Karpas-422 (cell line): ENCODE measurements around the gene SP5. TPM values are rescaled to one million over a fixed set of nuclear protein-coding genes. Genes with fewer than 3 reads are reported as not detected.

ENCODE experiments used
- DNase-seq: peaks from one replicate; pipeline ENCODE4 v3.0.0-alpha.2; 2015
- H2AFZ ChIP-seq: fragments of 200-600 bp; sonication (generic); 2 replicates; pipeline ENCODE4 v1.6.1; 2014; ENCODE audit warnings: antibody characterized with exemption, low read length, mixed read lengths
- H3K27ac ChIP-seq: fragments of 200-600 bp; sonication (generic); 2 replicates; pipeline ENCODE4 v1.5.1; 2014; ENCODE audit warnings: mild to moderate bottlenecking, low read length, moderate library complexity
- H3K27me3 ChIP-seq: fragments of 200-600 bp; sonication (generic); 2 replicates; pipeline ENCODE4 v1.6.1; 2014; ENCODE audit warnings: low read length, mixed read lengths
- H3K36me3 ChIP-seq: fragments of 200-600 bp; sonication (generic); 2 replicates; pipeline ENCODE4 v1.6.1; 2014; ENCODE audit warnings: low read length, mixed read lengths; ENCODE audit not compliant: insufficient read depth
- H3K4me1 ChIP-seq: fragments of 200-600 bp; sonication (generic); 2 replicates; pipeline ENCODE4 v1.6.1; 2014; ENCODE audit warnings: mild to moderate bottlenecking, low read length, mixed read lengths
- H3K4me2 ChIP-seq: fragments of 200-600 bp; sonication (generic); 2 replicates; pipeline ENCODE4 v1.6.1; 2014; ENCODE audit warnings: low read length, low read depth, mild to moderate bottlenecking; ENCODE audit not compliant: poor library complexity, severe bottlenecking
- H3K4me3 ChIP-seq: fragments of 200-600 bp; sonication (generic); 2 replicates; pipeline ENCODE4 v1.5.1; 2014; ENCODE audit warnings: mild to moderate bottlenecking, antibody characterized with exemption, low read length, mixed read lengths
- H3K79me2 ChIP-seq: fragments of 200-600 bp; sonication (generic); 2 replicates; pipeline ENCODE4 v1.6.1; 2014; ENCODE audit warnings: mild to moderate bottlenecking, low read length, mixed read lengths
- H3K9ac ChIP-seq: fragments of 200-600 bp; sonication (generic); 2 replicates; pipeline ENCODE4 v1.6.0; 2014; ENCODE audit warnings: low read length
- H3K9me2 ChIP-seq: fragments of 200-600 bp; sonication (generic), shearing (Covaris generic); replicated peaks from 2 replicates; pipeline ENCODE4 v1.6.0; 2014; ENCODE audit warnings: mild to moderate bottlenecking, low read length, moderate library complexity; ENCODE audit not compliant: insufficient read depth
- H3K9me3 ChIP-seq: fragments of 300-700, 200-600 bp; sonication (generic); 2 replicates; pipeline ENCODE4 v1.6.1; 2014; ENCODE audit warnings: low read length, mixed read lengths
- H4K20me1 ChIP-seq: fragments of 200-600 bp; sonication (generic); 2 replicates; pipeline ENCODE4 v1.6.1; 2014; ENCODE audit warnings: mild to moderate bottlenecking, antibody characterized with exemption, low read length, low read depth; ENCODE audit not compliant: insufficient read depth
- total RNA-seq: library from RNA; depleted of rRNA; stranded (reverse); fragments of >200 nt; shearing (Covaris generic); gene quantifications from 2 replicates; pipeline ENCODE4 v1.2.3, GENCODE V29; 2014; ENCODE audit warnings: low replicate concordance

Gene SP5
- total RNA-seq, 1 experiment from 2014 or later, result not detected

- no peaks in the 10 kb centered on the region for H3K79me2 ChIP-seq
- H3K4me2 ChIP-seq, result no peak overlapping the region
- no peaks in the 10 kb centered on the region for H3K27me3 ChIP-seq
- H3K9me2 ChIP-seq, result no peaks in the 10 kb centered on the region
- no peaks in the 10 kb centered on the region for H4K20me1 ChIP-seq
- DNase-seq, result no peak
- H3K9me3 ChIP-seq, result no peaks in the 10 kb centered on the region
- H3K4me1 ChIP-seq, result peaks cover 12% of the 10 kb centered on the region
- no peak overlapping the region for H3K27ac ChIP-seq
- H3K36me3 ChIP-seq, result no peaks in the 10 kb centered on the region
- no peak overlapping the region for H3K4me3 ChIP-seq
- no peak overlapping the region for H3K9ac ChIP-seq
- H2AFZ ChIP-seq, result no peak overlapping the region
Observed at GRCh38 chr2:170680172-170680941, 34.8 kb upstream of the SP5 start.

GRCh38 chr2:170681311-170681710 lies 33.8 kb upstream of the SP5 start:
- Histone ChIP-seq H3K4me1 (peaks cover 12% of the 10 kb centered on the region), H3K9me3 (no peaks in the 10 kb centered on the region), H3K9me2 (no peaks in the 10 kb centered on the region), H3K79me2 (no peaks in the 10 kb centered on the region), H3K27ac (no peak overlapping the region), H3K36me3 (no peaks in the 10 kb centered on the region), H2AFZ (no peak overlapping the region), H3K9ac (no peak overlapping the region), H3K4me2 (no peak overlapping the region), H3K27me3 (no peaks in the 10 kb centered on the region), H4K20me1 (no peaks in the 10 kb centered on the region), H3K4me3 (no peak overlapping the region)
- no peak for DNase-seq

- H3K27ac ChIP-seq, result no peak overlapping the region
- no peaks in the 10 kb centered on the region for H3K27me3 ChIP-seq
- DNase-seq, result no peak
- H3K79me2 ChIP-seq, result no peaks in the 10 kb centered on the region
- no peak overlapping the region for H3K4me3 ChIP-seq
- H4K20me1 ChIP-seq, result no peaks in the 10 kb centered on the region
- no peak overlapping the region for H2AFZ ChIP-seq
- H3K36me3 ChIP-seq, result no peaks in the 10 kb centered on the region
- no peaks in the 10 kb centered on the region for H3K9me2 ChIP-seq
- peaks cover under 1% of the 10 kb centered on the region; the same call in 1 of the 2 replicates for H3K4me1 ChIP-seq
- H3K9me3 ChIP-seq, result no peaks in the 10 kb centered on the region
- no peak overlapping the region for H3K9ac ChIP-seq
- H3K4me2 ChIP-seq, result no peak overlapping the region
Observed at GRCh38 chr2:170685591-170685990, 29.5 kb upstream of the SP5 start.

GRCh38 chr2:170689481-170689880 lies 25.7 kb upstream of the SP5 start:
- Histone ChIP-seq H3K9me3 (no peaks in the 10 kb centered on the region), H3K4me3 (no peak overlapping the region), H4K20me1 (no peaks in the 10 kb centered on the region), H3K4me2 (no peak overlapping the region), H3K9me2 (no peaks in the 10 kb centered on the region), H3K27ac (no peak overlapping the region), H3K27me3 (no peaks in the 10 kb centered on the region), H3K4me1 (no peaks in the 10 kb centered on the region), H2AFZ (no peak overlapping the region), H3K9ac (no peak overlapping the region), H3K79me2 (no peaks in the 10 kb centered on the region), H3K36me3 (no peaks in the 10 kb centered on the region)
- no peak for DNase-seq

GRCh38 chr2:170690640-170691039 lies 24.5 kb upstream of the SP5 start:
- Histone ChIP-seq H3K27ac (no peak overlapping the region), H3K79me2 (no peaks in the 10 kb centered on the region), H3K4me3 (no peak overlapping the region), H3K9ac (no peak overlapping the region), H2AFZ (no peak overlapping the region), H3K36me3 (no peaks in the 10 kb centered on the region), H3K9me2 (no peaks in the 10 kb centered on the region), H3K9me3 (no peaks in the 10 kb centered on the region), H3K4me1 (no peaks in the 10 kb centered on the region), H3K4me2 (no peak overlapping the region), H3K27me3 (no peaks in the 10 kb centered on the region), H4K20me1 (no peaks in the 10 kb centered on the region)
- DNase-seq, result no peak

- Histone ChIP-seq H3K4me1 (no peaks in the 10 kb centered on the region), H3K36me3 (no peaks in the 10 kb centered on the region), H3K4me3 (no peak overlapping the region), H3K4me2 (no peak overlapping the region), H3K27me3 (no peaks in the 10 kb centered on the region), H3K9me2 (no peaks in the 10 kb centered on the region), H3K79me2 (no peaks in the 10 kb centered on the region), H4K20me1 (no peaks in the 10 kb centered on the region), H3K9ac (no peak overlapping the region), H2AFZ (no peak overlapping the region), H3K27ac (no peak overlapping the region), H3K9me3 (no peaks in the 10 kb centered on the region)
- DNase-seq, result no peak
Observed at GRCh38 chr2:170694316-170694715, 20.8 kb upstream of the SP5 start.

- Histone ChIP-seq H3K9me3 (no peaks in the 10 kb centered on the region), H3K27me3 (no peaks in the 10 kb centered on the region), H3K27ac (no peak overlapping the region), H3K4me1 (no peaks in the 10 kb centered on the region), H3K36me3 (no peaks in the 10 kb centered on the region), H2AFZ (no peak overlapping the region), H3K9ac (no peak overlapping the region), H4K20me1 (no peaks in the 10 kb centered on the region), H3K4me2 (no peak overlapping the region), H3K79me2 (no peaks in the 10 kb centered on the region), H3K9me2 (no peaks in the 10 kb centered on the region), H3K4me3 (no peak overlapping the region)
- no peak for DNase-seq
Observed at GRCh38 chr2:170695521-170696410, 19.4 kb upstream of the SP5 start.

GRCh38 chr2:170696948-170697347 lies 18.2 kb upstream of the SP5 start:
- no peaks in the 10 kb centered on the region for H3K9me2 ChIP-seq
- H3K4me3 ChIP-seq, result no peak overlapping the region
- no peak overlapping the region for H3K4me2 ChIP-seq
- no peaks in the 10 kb centered on the region for H4K20me1 ChIP-seq
- no peaks in the 10 kb centered on the region for H3K9me3 ChIP-seq
- H3K36me3 ChIP-seq, result no peaks in the 10 kb centered on the region
- H2AFZ ChIP-seq, result no peak overlapping the region
- H3K4me1 ChIP-seq, result no peaks in the 10 kb centered on the region
- no peak overlapping the region for H3K27ac ChIP-seq
- H3K9ac ChIP-seq, result no peak overlapping the region
- no peak for DNase-seq
- no peaks in the 10 kb centered on the region for H3K79me2 ChIP-seq
- H3K27me3 ChIP-seq, result no peaks in the 10 kb centered on the region
